Heart left ventricle (tissue), 16 donors: Measurements from ENCODE around the gene WDHD1. TPM values are rescaled to one million over a fixed set of nuclear protein-coding genes. Genes with fewer than 3 reads are reported as not detected.
A peak's percentile ranks its signal among the peaks of the same experiment; 100 is the strongest.
"Not testable (repeated sequence)": the region's sequence is repeated elsewhere in the genome, so short reads cannot be mapped to it uniquely, and the experiment has no call there.

Experiments used
- ATAC-seq, 4 donors: fragments of 200-7000 bp; cut with Tn5 transposase; one replicate each; pipeline ENCODE4 v1.9.1; 2020 to 2022; ENCODE audit warnings: moderate library complexity in 4 of 4, mild to moderate bottlenecking in 3 of 4, moderate number of reproducible peaks in 1 of 4
- DNase-seq, 5 donors: peaks; one replicate each; pipeline ENCODE4 v3.0.0-alpha.2; 2020
- H3K27ac ChIP-seq, 12 donors: fragments of 200-600 bp; sonication (generic) in 4 of 12; one replicate each; pipeline versions ENCODE4 v1.5.0 to v1.8.0; 2016 to 2022; ENCODE audit warnings: mild to moderate bottlenecking in 2 of 12
- H3K27me3 ChIP-seq, 9 donors: fragments of 200-600 bp; sonication (generic) in 2 of 9; one replicate each; pipeline versions ENCODE4 v1.5.1 to v1.8.0; 2016 to 2022; ENCODE audit warnings: mild to moderate bottlenecking in 3 of 9
- H3K36me3 ChIP-seq, 9 donors: fragments of 200-600 bp; sonication (generic) in 2 of 9; one replicate each; pipeline versions ENCODE4 v1.5.0 to v1.8.0; 2018 to 2022; ENCODE audit warnings: mild to moderate bottlenecking in 2 of 9
- H3K4me1 ChIP-seq, 12 donors: fragments of 200-600 bp; sonication (generic) in 4 of 12; one replicate each; pipeline versions ENCODE4 v1.5.0 to v1.8.0; 2016 to 2022; ENCODE audit warnings: mild to moderate bottlenecking in 3 of 12
- H3K4me3 ChIP-seq, 12 donors: fragments of 200-600 bp; sonication (generic) in 4 of 12; one replicate each; pipeline versions ENCODE4 v1.5.0 to v1.8.0; 2017 to 2022; ENCODE audit warnings: mild to moderate bottlenecking in 9 of 12, moderate library complexity in 4 of 12
- H3K9me3 ChIP-seq, 12 donors: fragments of 200-600 bp; sonication (generic) in 4 of 12; one replicate each; pipeline versions ENCODE4 v1.5.0 to v1.8.0; 2016 to 2022; ENCODE audit warnings: mild to moderate bottlenecking in 1 of 12
- CTCF ChIP-seq, 12 donors: fragments of 200-600 bp; sonication (generic) in 4 of 12; IDR thresholded peaks; one replicate each; pipeline versions ENCODE4 v1.5.0 to v1.8.0; 2018 to 2022; ENCODE audit warnings: antibody characterized with exemption in 12 of 12, mild to moderate bottlenecking in 5 of 12
- POLR2A ChIP-seq, 2 donors: fragments of 450-650 bp; IDR thresholded peaks; one replicate each; pipeline ENCODE4 v1.6.1; 2017; ENCODE audit warnings: antibody characterized with exemption in 2 of 2, mild to moderate bottlenecking in 2 of 2, moderate library complexity in 2 of 2
- WGBS, 4 donors: extraction: QIAGEN DNeasy Blood & Tissue Kit in 2 of 4; methylation state at CpG; one replicate each; pipeline versions ENCODE4 v1.1.5 to v1.1.7; 2013 to 2018; 5-methylcytosine and 5-hydroxymethylcytosine counted together
- intact Hi-C, 10 donors: fragments of 100-400 bp; cut with DNase I; formaldehyde crosslinking; loops; one replicate each; pipeline versions ENCODE4 v1.11.1 to v1.14.2; 2022
- polyA plus RNA-seq, 2 donors: library from polyadenylated mRNA; stranded (reverse); fragments of 200-250 nt; gene quantifications; one replicate each; pipeline ENCODE4 v1.2.3, GENCODE V29; 2013
- total RNA-seq, 9 donors: library from RNA; depleted of rRNA in 2 of 9; stranded (reverse); fragments of >200 nt in 2 of 9; fragmentation: NEBNext Ultra II Directional in 3 of 9; extraction: Animal tissue kit (Norgen Biotek cat#: 25700) in 3 of 9; gene quantifications; one replicate each; pipeline versions ENCODE4 v1.1.0 to v1.2.4, GENCODE V29; 2016 to 2023
- donor health status: ischemic (EF 13 %, LVEDD 7.1; RV severe dilation, severe dysfunction).
- donor health status: healthy with polysubstance abuse.
- donor health status: DM: no; HTN: yes; CAD: no.
- donor health status: DM: no; HTN: no; CAD: no.
- donor health status: ischemic (EF 25% LVEDD 6.9; RV normal size, moderate dysfunction).
- donor health status: ischemic (EF 25% LVEDD 5.7; RV mildly dilated, moderate dysfunction).
- donor health status: healthy.
- donor health status: DM: yes; HTN: yes; CAD: no.
- donor health status: ischemic (EF 35%, LVEDD 5.7; RV mildly dilated, moderate dysfunction).
- donor health status: nonischemic (EF 11% LVEDD 7.7; RV severe dilation, severe dysfunction).
- donor health status: DM: yes; HTN: yes; CAD: no.
- donor health status: PGD.
- donor health status: ischemic (EF 29% LVEDD 5.4; RV normal size, mild dysfunction).
- donor health status: nonischemic (EF 23%, LVEDD 6.1; RV moderate dilation, normal function).

Gene WDHD1
- total and polyA plus RNA-seq, 11 donors: 0.42 to 3.5 (median 1.4) TPM

- Histone ChIP-seq H3K4me3 (no peak overlapping the region), H3K4me1 (no peaks in the 10 kb centered on the region), H3K9me3 (no peaks in the 10 kb centered on the region), H3K27me3 (no peaks in the 10 kb centered on the region), H3K27ac (no peak overlapping the region), H3K36me3 (no peaks in the 10 kb centered on the region)
- TF ChIP-seq CTCF (IDR thresholded peaks at IDR 0.05): no peak
- no peak for TF ChIP-seq POLR2A (IDR thresholded peaks at IDR 0.05)
- intact Hi-C loops: no loop called here
- no peak for DNase-seq
- WGBS, 4 donors: 65 to 70% (median 68%) methylated on average over 5 of the region's 5 CpGs
- ATAC-seq: peak in 3 of 4 donors; percentile 34 to 62 (median 51)
Measured at GRCh38 chr14:54918427-54918826, 108.5 kb downstream of the WDHD1 start.

GRCh38 chr14:54916101-54916500 lies 110.8 kb downstream of the WDHD1 start:
- H3K27me3 ChIP-seq: no peaks in the 10 kb centered on the region
- intact Hi-C loops: no loop called here
- WGBS, 4 donors: 87 to 100% (median 93%) methylated on average over 1 of the region's 1 CpG

GRCh38 chr14:54909817-54910558 lies 116.9 kb downstream of the WDHD1 start:
- DNase-seq: no peak
- no peaks in the 10 kb centered on the region for H3K9me3 ChIP-seq
- H3K4me3 ChIP-seq: no peak overlapping the region
- H3K27ac ChIP-seq: no peak overlapping the region
- intact Hi-C loops: no loop called here
- TF ChIP-seq CTCF (IDR thresholded peaks at IDR 0.05) (no peak), POLR2A (IDR thresholded peaks at IDR 0.05) (no peak)
- 81 to 85% (median 82%) methylated on average over 5 of the region's 5 CpGs for whole genome bisulfite sequencing, 4 donors
- H3K36me3 ChIP-seq: no peaks in the 10 kb centered on the region
- no peaks in the 10 kb centered on the region for H3K27me3 ChIP-seq
- peaks cover 0 to 18% (median 0%) of the 10 kb centered on the region in 12 donors for H3K4me1 ChIP-seq
- no peak for ATAC-seq

More at GRCh38 chr14:54916101-54916500, 110.8 kb downstream of the WDHD1 start:
- no peaks in the 10 kb centered on the region for H3K36me3 ChIP-seq
- no peak overlapping the region for H3K4me3 ChIP-seq
- DNase-seq: no peak
- H3K4me1 ChIP-seq: no peaks in the 10 kb centered on the region
- ATAC-seq: no peak
- H3K9me3 ChIP-seq: no peaks in the 10 kb centered on the region
- TF ChIP-seq POLR2A (IDR thresholded peaks at IDR 0.05) (no peak), CTCF (IDR thresholded peaks at IDR 0.05) (no peak)
- no peak overlapping the region for H3K27ac ChIP-seq

GRCh38 chr14:54908973-54909372 lies 117.9 kb downstream of the WDHD1 start:
- Histone ChIP-seq H3K27ac (peak overlapping the region in 1 of 12 donors; percentile 29), H3K4me1 (peaks cover 0 to 18% (median 0%) of the 10 kb centered on the region in 12 donors)
- peak in 1 of 5 donors; percentile 27 for DNase-seq
- H3K9me3 ChIP-seq, H3K36me3 ChIP-seq, H3K27me3 ChIP-seq, H3K4me3 ChIP-seq, intact Hi-C loops, ATAC-seq: not testable (repeated sequence)
- WGBS, 4 donors: 81 to 91% (median 85%) methylated on average over 4 of the region's 4 CpGs
